ENCODE data around the gene TXNRD2.
A peak's percentile ranks its signal among the peaks of the same experiment; 100 is the strongest.

TXNRD2 gene

DNA sequence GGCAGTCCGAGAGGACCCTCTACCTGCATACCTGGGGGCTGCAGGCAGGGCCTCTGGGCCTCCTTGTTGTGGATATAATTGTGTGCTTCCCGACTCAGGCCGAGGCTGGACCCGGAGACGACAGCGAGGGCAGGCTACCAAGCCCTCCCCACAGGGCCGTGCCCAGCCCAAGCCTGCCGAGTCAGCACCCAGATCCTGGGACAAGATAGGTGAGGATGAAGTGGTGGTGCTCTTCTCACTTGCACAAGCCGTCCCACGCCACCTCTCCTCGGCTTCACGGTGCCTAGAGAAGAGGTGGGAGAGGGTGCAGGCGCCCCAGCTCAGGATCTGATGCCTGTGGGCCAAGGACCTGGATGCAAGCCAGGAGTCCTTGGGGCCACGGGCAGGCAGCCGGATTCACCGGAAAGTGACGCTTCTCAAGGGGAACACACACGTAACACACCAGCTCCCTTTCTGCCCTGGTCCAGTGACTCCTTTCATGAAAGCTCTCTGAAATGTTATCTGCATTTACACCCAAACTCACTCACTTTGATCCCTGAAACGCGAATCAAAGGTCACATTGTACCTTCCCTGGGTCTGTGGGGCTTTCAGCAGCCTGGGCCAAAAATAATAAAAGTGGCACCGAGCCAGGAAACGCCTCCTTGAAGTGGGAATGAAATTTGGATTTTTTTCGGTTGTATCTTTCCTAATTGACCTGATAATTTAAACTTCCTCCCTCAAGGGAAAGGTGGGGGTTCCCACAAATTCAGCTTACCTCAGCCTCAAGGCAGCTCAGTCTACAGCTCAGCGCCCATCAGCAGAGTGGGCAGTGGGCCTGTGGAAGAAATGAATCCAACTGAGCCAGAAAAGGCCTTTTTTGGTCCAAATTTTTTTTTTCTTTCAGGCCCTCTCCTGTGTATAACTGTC, 85.9 kb downstream of the TXNRD2 start:
- Histone ChIP-seq H3K4me1 (ENCODE audit: low read length) (peaks cover 20% of the 10 kb centered on the region), H2AFZ (ENCODE audit: low read depth, low read length) (peak overlapping the region; percentile 12; the same call in 1 of the 2 replicates), H3K27ac (ENCODE audit: low read length) (peak overlapping the region; percentile 68), H3K4me2 (ENCODE audit: low read length) (peak overlapping the region; percentile 100), H4K20me1 (ENCODE audit: insufficient read depth, low read length) (peaks cover 10% of the 10 kb centered on the region; the same call in 1 of the 2 replicates), H3K79me2 (ENCODE audit: low read length) (peaks cover 62% of the 10 kb centered on the region), H3K4me3 (ENCODE audit: low read length) (peak overlapping the region; percentile 89), H3K9ac (ENCODE audit: low read length) (peak overlapping the region; percentile 93), H3K27me3 (ENCODE audit: low read depth, low read length) (no peaks in the 10 kb centered on the region), H3K36me3 (replicated peaks; ENCODE audit: low read depth, low read length) (peaks cover 22% of the 10 kb centered on the region), H3K9me3 (ENCODE audit: insufficient read depth, low read length) (no peaks in the 10 kb centered on the region)
- TF ChIP-seq, protein P1, sequence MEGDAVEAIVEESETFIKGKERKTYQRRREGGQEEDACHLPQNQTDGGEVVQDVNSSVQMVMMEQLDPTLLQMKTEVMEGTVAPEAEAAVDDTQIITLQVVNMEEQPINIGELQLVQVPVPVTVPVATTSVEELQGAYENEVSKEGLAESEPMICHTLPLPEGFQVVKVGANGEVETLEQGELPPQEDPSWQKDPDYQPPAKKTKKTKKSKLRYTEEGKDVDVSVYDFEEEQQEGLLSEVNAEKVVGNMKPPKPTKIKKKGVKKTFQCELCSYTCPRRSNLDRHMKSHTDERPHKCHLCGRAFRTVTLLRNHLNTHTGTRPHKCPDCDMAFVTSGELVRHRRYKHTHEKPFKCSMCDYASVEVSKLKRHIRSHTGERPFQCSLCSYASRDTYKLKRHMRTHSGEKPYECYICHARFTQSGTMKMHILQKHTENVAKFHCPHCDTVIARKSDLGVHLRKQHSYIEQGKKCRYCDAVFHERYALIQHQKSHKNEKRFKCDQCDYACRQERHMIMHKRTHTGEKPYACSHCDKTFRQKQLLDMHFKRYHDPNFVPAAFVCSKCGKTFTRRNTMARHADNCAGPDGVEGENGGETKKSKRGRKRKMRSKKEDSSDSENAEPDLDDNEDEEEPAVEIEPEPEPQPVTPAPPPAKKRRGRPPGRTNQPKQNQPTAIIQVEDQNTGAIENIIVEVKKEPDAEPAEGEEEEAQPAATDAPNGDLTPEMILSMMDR (IDR thresholded peaks at IDR 0.05; ENCODE audit: low read depth, low read length), result no peak
- TF ChIP-seq EZH2phosphoT487 (IDR thresholded peaks at IDR 0.05; ENCODE audit: low read depth), result no peak

DNA sequence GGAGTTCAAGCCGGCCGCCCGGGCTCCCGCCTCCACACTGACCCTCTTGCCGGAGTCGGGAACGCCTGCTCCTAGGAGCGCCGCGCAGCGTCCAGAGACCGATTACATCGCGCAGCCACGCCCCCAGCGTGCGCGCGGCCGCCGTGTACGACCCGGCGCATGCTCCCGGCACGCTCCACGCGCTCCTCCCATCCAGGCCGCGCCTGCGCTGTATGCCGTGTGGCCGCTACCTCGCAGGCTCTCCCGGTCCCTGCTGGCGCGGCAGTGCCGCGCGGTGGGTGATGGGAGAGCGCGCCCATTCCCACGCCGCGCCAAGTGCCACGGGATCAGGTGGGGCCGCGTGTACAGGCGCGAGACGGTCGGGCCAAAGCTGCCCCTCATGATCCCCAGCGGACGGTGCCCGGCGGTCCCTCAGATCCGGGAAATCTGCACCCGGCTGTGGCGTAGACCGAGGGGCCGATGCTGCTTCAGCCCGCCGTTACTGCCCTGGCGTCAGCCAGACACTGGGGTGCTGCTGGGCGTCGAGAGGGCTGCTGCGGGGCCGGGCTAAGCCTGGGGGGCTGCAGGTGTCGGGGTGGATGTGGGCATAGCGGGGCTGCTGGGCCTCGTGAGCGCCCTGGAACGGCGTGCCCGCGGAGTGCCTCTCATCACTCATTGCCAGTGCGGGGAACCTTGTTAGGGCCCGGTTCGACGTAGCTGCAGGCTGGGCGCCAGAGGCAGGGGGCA, 86.7 kb downstream of the TXNRD2 start, which contains the start of the genes GNB1L and RTL10:
Gene GNB1L (minus strand): TSS at position 97 of the 726 bp plus-strand sequence. CDS start 33,519 bp downstream, outside the sequence.
Gene RTL10 (minus strand): TSS at position 97 of the 726 bp plus-strand sequence. CDS start 2,613 bp downstream, outside the sequence.
- H3K4me2 ChIP-seq (ENCODE audit: low read length), result peak within 1 kb of the TSS; percentile 100
- H3K27ac ChIP-seq (ENCODE audit: low read length), result peak within 1 kb of the TSS; percentile 68
- TF ChIP-seq, protein P1 (IDR thresholded peaks at IDR 0.05; ENCODE audit: low read depth, low read length), result no peak
- no peak for TF ChIP-seq EZH2phosphoT487 (IDR thresholded peaks at IDR 0.05; ENCODE audit: low read depth)
- no peaks in the 10 kb centered on the region for H3K9me3 ChIP-seq (ENCODE audit: insufficient read depth, low read length)
- H3K36me3 ChIP-seq (replicated peaks; ENCODE audit: low read depth, low read length), result peaks cover 27% of the 10 kb centered on the region
- peak within 1 kb of the TSS; percentile 89 for H3K4me3 ChIP-seq (ENCODE audit: low read length)
- H3K9ac ChIP-seq (ENCODE audit: low read length), result peak within 1 kb of the TSS; percentile 93
- H2AFZ ChIP-seq (ENCODE audit: low read depth, low read length), result peak within 1 kb of the TSS; percentile 41; the same call in 1 of the 2 replicates
- peaks cover 68% of the 10 kb centered on the region for H3K79me2 ChIP-seq (ENCODE audit: low read length)
- peaks cover 20% of the 10 kb centered on the region for H3K4me1 ChIP-seq (ENCODE audit: low read length)
- no peaks in the 10 kb centered on the region for H3K27me3 ChIP-seq (ENCODE audit: low read depth, low read length)
- peaks cover 10% of the 10 kb centered on the region; the same call in 1 of the 2 replicates for H4K20me1 ChIP-seq (ENCODE audit: insufficient read depth, low read length)

DNA sequence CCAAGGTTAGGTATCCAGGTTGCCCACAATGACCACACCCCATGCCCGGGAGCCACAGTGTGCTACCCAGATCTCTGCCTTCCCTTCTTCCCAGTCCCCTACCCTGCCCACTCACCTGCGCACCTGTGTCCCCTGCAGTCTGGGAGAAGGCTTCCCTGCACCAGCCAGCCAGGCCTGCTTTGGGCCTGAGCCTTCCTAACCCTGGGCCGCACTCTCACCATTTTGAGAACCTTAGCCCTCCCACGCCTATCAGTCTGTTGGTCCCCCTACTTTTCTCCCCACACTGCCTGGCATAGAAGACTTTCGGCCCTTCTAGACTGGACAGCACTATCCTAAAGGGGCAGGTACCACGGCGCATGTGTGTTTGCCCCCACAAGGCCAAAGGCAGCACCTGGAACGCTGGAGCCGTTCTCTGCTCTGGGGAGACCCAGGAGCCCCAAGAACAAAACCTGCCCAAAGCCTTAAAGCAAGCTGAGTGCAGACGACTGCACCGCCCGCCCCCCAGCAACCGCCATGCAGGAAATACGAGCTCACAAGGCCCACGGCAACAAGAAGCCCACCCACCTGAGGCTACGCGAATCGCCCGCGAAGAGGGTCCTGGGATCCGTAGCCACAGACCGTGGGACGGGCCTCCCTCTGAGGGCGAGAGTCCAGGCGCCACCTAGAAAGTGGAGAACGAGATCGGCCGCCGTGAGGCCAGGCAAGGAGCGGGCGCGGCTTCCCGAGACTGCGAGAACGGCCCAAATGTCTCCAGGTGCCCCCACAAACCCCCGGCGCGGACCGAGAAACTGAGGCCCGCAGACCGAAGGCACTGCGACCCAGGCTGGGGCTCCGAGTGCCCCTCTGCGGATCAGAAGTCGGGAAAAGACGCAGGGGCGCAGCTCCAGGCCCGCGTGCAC, 87.5 kb downstream of the TXNRD2 start:
- H3K4me1 ChIP-seq (ENCODE audit: low read length), result peaks cover 20% of the 10 kb centered on the region
- peak overlapping the region; percentile 85 for H3K4me2 ChIP-seq (ENCODE audit: low read length)
- TF ChIP-seq, protein P1 (IDR thresholded peaks at IDR 0.05; ENCODE audit: low read depth, low read length), result no peak
- TF ChIP-seq EZH2phosphoT487 (IDR thresholded peaks at IDR 0.05; ENCODE audit: low read depth), result no peak
- no peaks in the 10 kb centered on the region for H3K27me3 ChIP-seq (ENCODE audit: low read depth, low read length)
- peak overlapping the region; percentile 92 for H3K9ac ChIP-seq (ENCODE audit: low read length)
- peaks cover 10% of the 10 kb centered on the region; the same call in 1 of the 2 replicates for H4K20me1 ChIP-seq (ENCODE audit: insufficient read depth, low read length)
- H2AFZ ChIP-seq (ENCODE audit: low read depth, low read length), result peak overlapping the region; percentile 41; the same call in 1 of the 2 replicates
- H3K36me3 ChIP-seq (replicated peaks; ENCODE audit: low read depth, low read length), result peaks cover 27% of the 10 kb centered on the region
- peaks cover 68% of the 10 kb centered on the region for H3K79me2 ChIP-seq (ENCODE audit: low read length)
- peak overlapping the region; percentile 22 for H3K27ac ChIP-seq (ENCODE audit: low read length)
- peak overlapping the region; percentile 89 for H3K4me3 ChIP-seq (ENCODE audit: low read length)
- H3K9me3 ChIP-seq (ENCODE audit: insufficient read depth, low read length), result no peaks in the 10 kb centered on the region
